Endothelial cell of umbilical vein (primary cell): ENCODE results near the gene HOXA9. TPM values are rescaled to one million over a fixed set of nuclear protein-coding genes. Genes with fewer than 3 reads are reported as not detected.

Source experiments
- BruUV-seq: library from RNA; stranded (reverse); fragments of 400-500 nt; replicated peaks from 2 replicates; lab custom pipeline; 2021; lab: Mats Ljungman, UMichigan
- CTCF ChIA-PET: fragments of 300-600, 350-600 bp; sonication (Branson Sonifier 250); formaldehyde crosslinking; loops from one replicate; lab custom pipeline; 2021; ENCODE audit warnings: antibody characterized with exemption, inconsistent platforms; lab: Charles Lee
- POLR2A ChIA-PET: fragments of 300-600, 350-600 bp; sonication (Branson Sonifier 250); formaldehyde crosslinking; loops from one replicate; lab custom pipeline; 2021; ENCODE audit warnings: antibody characterized with exemption, inconsistent platforms; lab: Charles Lee
- DNase-seq: peaks from one replicate; pipeline ENCODE4 v3.0.0-alpha.2; 2011; ENCODE audit warnings: low read depth, low spot score
- FAIRE-seq: peaks from 2 replicates; lab custom pipeline; 2011; peaks lifted over from hg19 to GRCh38; lab: Jason Lieb, UNC
- H2AFZ ChIP-seq: 2 replicates; pipeline ENCODE4 v1.6.0; 2012; ENCODE audit warnings: low read depth, low read length, control low read depth, inconsistent platforms
- H3K27ac ChIP-seq: 2 replicates; pipeline ENCODE4 v1.5.1; 2011; ENCODE audit warnings: low read depth, mild to moderate bottlenecking, control low read depth, low read length, moderate library complexity; ENCODE audit not compliant: insufficient read depth
- H3K27me3 ChIP-seq, 2 experiments: 2 replicates each; pipeline versions ENCODE4 v1.6.0 to v1.6.1; 2011; ENCODE audit warnings: low read length in 2 of 2, mixed read lengths in 1 of 2; ENCODE audit not compliant: control insufficient read depth in 2 of 2, insufficient read depth in 2 of 2
- H3K36me3 ChIP-seq, 2 experiments: 2 replicates in 1 of 2; 3 replicates in 1 of 2; pipeline ENCODE4 v1.5.1; 2011; ENCODE audit warnings: low read length in 2 of 2, mild to moderate bottlenecking in 1 of 2, moderate library complexity in 1 of 2; ENCODE audit not compliant: control insufficient read depth in 2 of 2, insufficient read depth in 2 of 2; ENCODE audit errors: extremely low read depth in 1 of 2
- H3K4me1 ChIP-seq: 3 replicates; pipeline ENCODE4 v1.5.1; 2011; ENCODE audit warnings: mild to moderate bottlenecking, low read length; ENCODE audit not compliant: control insufficient read depth, insufficient read depth; ENCODE audit errors: extremely low read depth
- H3K4me2 ChIP-seq: 2 replicates; pipeline ENCODE4 v1.6.1; 2011; ENCODE audit warnings: low read length, control low read depth, mixed read lengths; ENCODE audit not compliant: insufficient read depth
- H3K4me3 ChIP-seq, 3 experiments: fragments of 200-600 bp in 1 of 3; sonication (generic), shearing (Covaris generic) in 1 of 3; replicated peaks in 1 of 3; 2 replicates each; pipeline ENCODE4 v1.5.1; 2011 to 2016; ENCODE audit warnings: control low read depth in 3 of 3, low read length in 3 of 3, mild to moderate bottlenecking in 2 of 3, inconsistent platforms in 1 of 3, low read depth in 1 of 3, moderate library complexity in 1 of 3; ENCODE audit not compliant: insufficient read depth in 1 of 3
- H3K79me2 ChIP-seq: 2 replicates; pipeline ENCODE4 v1.6.0; 2012; ENCODE audit warnings: low read length, inconsistent platforms; ENCODE audit not compliant: control insufficient read depth, insufficient read depth
- H3K9ac ChIP-seq: replicated peaks from 2 replicates; pipeline ENCODE3; 2011; ENCODE audit warnings: low read length, control low read depth; ENCODE audit not compliant: insufficient read depth; ENCODE audit errors: extremely low read depth
- H3K9me1 ChIP-seq: replicated peaks from 3 replicates; pipeline ENCODE4 v1.6.0; 2011; ENCODE audit warnings: mild to moderate bottlenecking, low read length; ENCODE audit not compliant: control insufficient read depth, insufficient read depth; ENCODE audit errors: extremely low read depth
- H3K9me3 ChIP-seq: replicated peaks from 2 replicates; pipeline ENCODE4 v1.5.1; 2012; ENCODE audit warnings: low read length, inconsistent platforms; ENCODE audit not compliant: control insufficient read depth, insufficient read depth
- H4K20me1 ChIP-seq: replicated peaks from 2 replicates; pipeline ENCODE3; 2011; ENCODE audit warnings: mild to moderate bottlenecking, low read length; ENCODE audit not compliant: control insufficient read depth, insufficient read depth; ENCODE audit errors: extremely low read depth
- CTCF ChIP-seq, 2 donors: IDR thresholded peaks; 1 replicate in 1 of 2; 2 replicates in 1 of 2; pipeline ENCODE4 v1.5.1; 2011; ENCODE audit warnings: low read length in 2 of 2, mild to moderate bottlenecking in 2 of 2, moderate library complexity in 2 of 2, control low read depth in 1 of 2, inconsistent platforms in 1 of 2, low read depth in 1 of 2; ENCODE audit not compliant: insufficient read depth in 1 of 2; ENCODE audit errors: extremely low read depth in 1 of 2
- EZH2 ChIP-seq: IDR thresholded peaks from 2 replicates; pipeline ENCODE4 v1.6.1; 2012; ENCODE audit warnings: borderline replicate concordance, low read depth, mild to moderate bottlenecking, moderate library complexity, low read length, inconsistent platforms; ENCODE audit not compliant: severe bottlenecking
- FOS ChIP-seq: IDR thresholded peaks from 2 replicates; pipeline ENCODE4 v1.6.1; 2011; ENCODE audit warnings: mild to moderate bottlenecking, low read length, moderate library complexity, borderline replicate concordance; ENCODE audit not compliant: insufficient read depth
- GATA2 ChIP-seq: IDR thresholded peaks from 2 replicates; pipeline ENCODE4 v1.7.0; 2011; ENCODE audit warnings: low read depth, mild to moderate bottlenecking, moderate library complexity, mixed read lengths, low read length; ENCODE audit not compliant: insufficient read length, insufficient read depth
- JUN ChIP-seq: IDR thresholded peaks from 2 replicates; pipeline ENCODE4 v1.6.1; 2011; ENCODE audit warnings: borderline replicate concordance, low read depth; ENCODE audit not compliant: insufficient read length, insufficient read depth
- MAX ChIP-seq: IDR thresholded peaks from 2 replicates; pipeline ENCODE4 v1.6.1; 2011; ENCODE audit not compliant: insufficient read depth, insufficient read length
- MYC ChIP-seq: IDR thresholded peaks from one replicate; pipeline ENCODE4 v1.6.1; 2011; ENCODE audit warnings: mild to moderate bottlenecking, low read depth, low read length
- POLR2A ChIP-seq: IDR thresholded peaks from 2 replicates; pipeline ENCODE4 v1.6.1; 2012; ENCODE audit warnings: low read depth, mild to moderate bottlenecking, control low read depth, low read length
- POLR2AphosphoS5 ChIP-seq: IDR thresholded peaks from 2 replicates; pipeline ENCODE4 v1.6.1; 2012; ENCODE audit warnings: low read depth, mild to moderate bottlenecking, control low read depth, low read length, moderate library complexity; ENCODE audit not compliant: insufficient read depth
- dilution Hi-C: fragments of 300-500 bp; cut with MboI; formaldehyde crosslinking; loops from one replicate; pipeline ENCODE4 v1.15.0; 2019; ENCODE audit warnings: low sequenced_read_pairs; ENCODE audit not compliant: extremely low pct_ligation_motif_present
- intact Hi-C: fragments of 100-400 bp; cut with micrococcal nuclease; formaldehyde crosslinking; loops from one replicate; pipeline ENCODE4 v1.10.0; 2022
- polyA plus RNA-seq, 4 experiments: library from polyadenylated mRNA; depleted of rRNA in 3 of 4; stranded (reverse) in 3 of 4; unstranded in 1 of 4; fragments of >200 nt; gene quantifications; 2 replicates each; pipeline versions ENCODE4 v1.2.1 to v1.2.3, GENCODE V29; 2011 to 2012; ENCODE audit warnings: missing spikeins in 1 of 4
- total RNA-seq: library from RNA; stranded (reverse); gene quantifications from 2 replicates; pipeline ENCODE4 v1.2.3, GENCODE V29; 2021

Gene HOXA9
- total and polyA plus RNA-seq, 2 donors (not counting 3 experiments of a cell fraction or from before 2014, with no cell fraction given) = 47.2 to 61.6 TPM

GRCh38 chr7:27132978-27133377 is 32.4 kb downstream of the HOXA9 start:
- Histone ChIP-seq H3K36me3 (peaks cover 0 to 8% of the 10 kb centered on the region in 2 experiments), H3K9ac (peak overlapping the region; percentile 70), H3K79me2 (peaks cover 76% of the 10 kb centered on the region), H4K20me1 (no peaks in the 10 kb centered on the region), H3K27me3 (no peaks in the 10 kb centered on the region), H3K4me1 (peaks cover 78% of the 10 kb centered on the region), H3K4me3 (no peak overlapping the region), H3K9me1 (no peaks in the 10 kb centered on the region), H2AFZ (no peak overlapping the region), H3K27ac (peak overlapping the region; percentile 82), H3K4me2 (peak overlapping the region; percentile 61), H3K9me3 (no peaks in the 10 kb centered on the region)
- no peak for DNase-seq
- CTCF ChIA-PET = interaction anchor here (1.3 to 2.4 kb wide), 2 partner anchors 36 to 279 kb away, joined by 3 to 16 read pairs; no protein-coding TSS in a partner anchor
- BruUV-seq = no TSS peak
- FAIRE-seq = no peak
- no peak for TF ChIP-seq POLR2AphosphoS5
- TF ChIP-seq EZH2 = no peak
- no peak for TF ChIP-seq JUN
- no peak for TF ChIP-seq CTCF (IDR thresholded peaks at IDR 0.05; ENCODE audit: extremely low read depth in 1 of 2, insufficient read depth in 1 of 2, low read depth in 1 of 2, low read length in 2 of 2)
- TF ChIP-seq POLR2A = no peak
- no peak for TF ChIP-seq MYC
- TF ChIP-seq FOS = no peak
- no peak for TF ChIP-seq MAX
- no peak for TF ChIP-seq GATA2
- dilution Hi-C loops = no loop called here
- intact Hi-C loops = no loop called here
- POLR2A ChIA-PET = no interaction called here
